Fibroblast of lung (primary cell): ENCODE measurements around the gene KCND2. TPM values are rescaled to one million over a fixed set of nuclear protein-coding genes. Genes with fewer than 3 reads are reported as not detected.

ENCODE experiments used
- DNase-seq, 2 donors: peaks; one replicate each; pipeline versions ENCODE4 v3.0.0 to v3.0.0-alpha.2; 2010; ENCODE audit warnings: low read depth in 2 of 2
- H2AFZ ChIP-seq: 2 replicates; pipeline ENCODE4 v1.5.1; 2012; ENCODE audit warnings: low read length, control low read depth, inconsistent platforms
- H3K27ac ChIP-seq: 2 replicates; pipeline ENCODE4 v1.5.1; 2011; ENCODE audit warnings: low read length, control low read depth; ENCODE audit not compliant: insufficient read depth
- H3K27me3 ChIP-seq: 2 replicates; pipeline ENCODE4 v1.5.1; 2011; ENCODE audit warnings: mild to moderate bottlenecking, low read length; ENCODE audit not compliant: control insufficient read depth, insufficient read depth
- H3K36me3 ChIP-seq: 2 replicates; pipeline ENCODE4 v1.5.1; 2011; ENCODE audit warnings: low read length; ENCODE audit not compliant: control insufficient read depth, insufficient read depth
- H3K4me1 ChIP-seq: 2 replicates; pipeline ENCODE4 v1.5.1; 2011; ENCODE audit warnings: low read length; ENCODE audit not compliant: control insufficient read depth, insufficient read depth; ENCODE audit errors: extremely low read depth
- H3K4me2 ChIP-seq: 2 replicates; pipeline ENCODE4 v1.5.1; 2011; ENCODE audit warnings: low read length, control low read depth; ENCODE audit not compliant: insufficient read depth; ENCODE audit errors: extremely low read depth
- H3K4me3 ChIP-seq, 4 experiments: fragments of 200-600 bp in 1 of 4; sonication (generic) in 1 of 4; replicated peaks in 1 of 4; 2 replicates each; pipeline ENCODE4 v1.5.1; 2011 to 2016; ENCODE audit warnings: low read length in 4 of 4, low read depth in 3 of 4, mild to moderate bottlenecking in 3 of 4, control low read depth in 2 of 4, inconsistent platforms in 1 of 4, mixed read lengths in 1 of 4; ENCODE audit not compliant: insufficient read depth in 1 of 4; ENCODE audit errors: control extremely low read depth in 1 of 4
- H3K79me2 ChIP-seq: 2 replicates; pipeline ENCODE4 v1.5.1; 2012; ENCODE audit warnings: mild to moderate bottlenecking, low read length, inconsistent platforms; ENCODE audit not compliant: control insufficient read depth, insufficient read depth
- H3K9ac ChIP-seq: 2 replicates; pipeline ENCODE4 v1.5.1; 2011; ENCODE audit warnings: mild to moderate bottlenecking, low read length, control low read depth; ENCODE audit not compliant: insufficient read depth
- H3K9me3 ChIP-seq: 2 replicates; pipeline ENCODE4 v1.5.1; 2012; ENCODE audit warnings: low read depth, low read length; ENCODE audit not compliant: control insufficient read depth, insufficient read depth
- H4K20me1 ChIP-seq: 2 replicates; pipeline ENCODE4 v1.5.1; 2011; ENCODE audit warnings: low read length; ENCODE audit not compliant: control insufficient read depth, insufficient read depth; ENCODE audit errors: extremely low read depth
- CTCF ChIP-seq, 2 donors: IDR thresholded peaks in 1 of 2; conservative IDR thresholded peaks in 1 of 2; 1 replicate in 1 of 2; 2 replicates in 1 of 2; pipeline ENCODE4 v1.5.1; 2011 to 2012; ENCODE audit warnings: low read length in 2 of 2, control low read depth in 1 of 2, inconsistent platforms in 1 of 2, low read depth in 1 of 2, mild to moderate bottlenecking in 1 of 2
- EZH2 ChIP-seq: IDR thresholded peaks from 2 replicates; pipeline ENCODE4 v1.5.1; 2012; ENCODE audit warnings: low read length, control low read depth, mild to moderate bottlenecking; ENCODE audit errors: missing control alignments
- polyA plus RNA-seq, 2 donors: library from polyadenylated mRNA; depleted of rRNA in 1 of 2; stranded (reverse) in 1 of 2; unstranded in 1 of 2; fragments of >200 nt; gene quantifications; 2 replicates each; pipeline ENCODE4 v1.2.1, GENCODE V29; 2011 to 2012; ENCODE audit warnings: missing spikeins in 1 of 2
- total RNA-seq: library from RNA; depleted of rRNA; stranded (reverse); fragments of >200 nt; gene quantifications from 2 replicates; pipeline ENCODE4 v1.2.1, GENCODE V29; 2014

KCND2 gene
- total and polyA plus RNA-seq, 2 donors (not counting 1 experiment from before 2014, with no cell fraction given), result 2.1 to 6.1 TPM

GRCh38 chr7:120716307-120716706 lies 443.3 kb downstream of the KCND2 start:
- H3K27me3 ChIP-seq, result no peaks in the 10 kb centered on the region
- H3K9me3 ChIP-seq, result no peaks in the 10 kb centered on the region
- H3K4me1 ChIP-seq, result no peaks in the 10 kb centered on the region
- no peaks in the 10 kb centered on the region for H3K79me2 ChIP-seq
- H3K9ac ChIP-seq, result no peak overlapping the region
- H3K27ac ChIP-seq, result no peak overlapping the region
- no peak overlapping the region for H2AFZ ChIP-seq
- no peak overlapping the region for H3K4me3 ChIP-seq
- H4K20me1 ChIP-seq, result no peaks in the 10 kb centered on the region
- H3K36me3 ChIP-seq, result no peaks in the 10 kb centered on the region
- no peak overlapping the region for H3K4me2 ChIP-seq
- TF ChIP-seq CTCF (conservative IDR thresholded peaks at IDR 0.05 in 1 of 2, IDR thresholded peaks at IDR 0.05 in 1 of 2; ENCODE audit: low read depth in 1 of 2, low read length in 2 of 2) (no peak), EZH2 (no peak)
- DNase-seq, result no peak

GRCh38 chr7:120717166-120717565 lies 444.2 kb downstream of the KCND2 start:
- no peak for DNase-seq
- Histone ChIP-seq H3K36me3 (no peaks in the 10 kb centered on the region), H3K27me3 (no peaks in the 10 kb centered on the region), H3K4me3 (no peak overlapping the region), H3K4me1 (no peaks in the 10 kb centered on the region), H3K27ac (no peak overlapping the region), H3K79me2 (no peaks in the 10 kb centered on the region), H3K4me2 (no peak overlapping the region), H3K9ac (no peak overlapping the region), H2AFZ (no peak overlapping the region), H3K9me3 (no peaks in the 10 kb centered on the region), H4K20me1 (no peaks in the 10 kb centered on the region)
- no peak for TF ChIP-seq CTCF (conservative IDR thresholded peaks at IDR 0.05 in 1 of 2, IDR thresholded peaks at IDR 0.05 in 1 of 2; ENCODE audit: low read depth in 1 of 2, low read length in 2 of 2)
- no peak for TF ChIP-seq EZH2

GRCh38 chr7:120718361-120718760 lies 445.4 kb downstream of the KCND2 start:
- H3K4me2 ChIP-seq, result no peak overlapping the region
- H3K27me3 ChIP-seq, result no peaks in the 10 kb centered on the region
- H3K9ac ChIP-seq, result no peak overlapping the region
- no peaks in the 10 kb centered on the region for H3K79me2 ChIP-seq
- DNase-seq, result no peak
- H4K20me1 ChIP-seq, result no peaks in the 10 kb centered on the region
- no peak overlapping the region for H3K27ac ChIP-seq
- TF ChIP-seq CTCF (conservative IDR thresholded peaks at IDR 0.05 in 1 of 2, IDR thresholded peaks at IDR 0.05 in 1 of 2; ENCODE audit: low read depth in 1 of 2, low read length in 2 of 2) (no peak), EZH2 (no peak)
- no peaks in the 10 kb centered on the region for H3K4me1 ChIP-seq
- no peaks in the 10 kb centered on the region for H3K9me3 ChIP-seq
- H3K36me3 ChIP-seq, result no peaks in the 10 kb centered on the region
- no peak overlapping the region for H3K4me3 ChIP-seq
- H2AFZ ChIP-seq, result no peak overlapping the region
